IMR-90 (cell line): ENCODE results near the gene SLC9A6. TPM values are rescaled to one million over a fixed set of nuclear protein-coding genes. Genes with fewer than 3 reads are reported as not detected.

ENCODE experiments used
- ATAC-seq: fragments of 200-7000 bp; cut with Tn5 transposase; 2 replicates; pipeline ENCODE4 v1.9.1; 2020; ENCODE audit warnings: low read depth, mild to moderate bottlenecking, moderate library complexity
- BruUV-seq: library from RNA; stranded (reverse); fragments of 400-500 nt; replicated peaks from 2 replicates; lab custom pipeline; 2021; lab: Mats Ljungman, UMichigan
- CTCF ChIA-PET: fragments of 300-600 bp; formaldehyde crosslinking; extraction: SDS; loops from one replicate; lab custom pipeline; 2021; ENCODE audit warnings: antibody characterized with exemption; lab: Yijun Ruan, JAX
- POLR2A ChIA-PET: fragments of 300-600 bp; sonication (Branson Sonifier 250); formaldehyde crosslinking; loops from one replicate; lab custom pipeline; 2022; ENCODE audit warnings: antibody characterized with exemption; ENCODE audit not compliant: unreplicated experiment; lab: Charles Lee
- DNase-seq: peaks from one replicate; pipeline ENCODE4 v3.0.0; 2013
- H2AFZ ChIP-seq: replicated peaks from 2 replicates; pipeline ENCODE3; 2013; ENCODE audit warnings: low read length, mild to moderate bottlenecking; ENCODE audit not compliant: poor library complexity
- H2AK5ac ChIP-seq: 2 replicates; pipeline ENCODE4 v1.6.1; 2013; ENCODE audit warnings: low read depth, low read length, inconsistent platforms
- H2AK9ac ChIP-seq: replicated peaks from 2 replicates; pipeline ENCODE3; 2013; ENCODE audit warnings: mild to moderate bottlenecking, low read depth, low read length, moderate library complexity; ENCODE audit not compliant: poor library complexity
- H2BK120ac ChIP-seq: 2 replicates; pipeline ENCODE4 v1.6.1; 2013; ENCODE audit warnings: low read depth, low read length, inconsistent platforms
- H2BK15ac ChIP-seq: 3 replicates; pipeline ENCODE4 v1.6.1; 2013; ENCODE audit warnings: low read depth, low read length, inconsistent platforms
- H2BK20ac ChIP-seq: 2 replicates; pipeline ENCODE4 v1.6.1; 2013; ENCODE audit warnings: low read depth, mild to moderate bottlenecking, inconsistent platforms, low read length, moderate library complexity
- H2BK5ac ChIP-seq: 2 replicates; pipeline ENCODE4 v1.6.1; 2013; ENCODE audit warnings: mild to moderate bottlenecking, low read depth, low read length, inconsistent platforms; ENCODE audit not compliant: poor library complexity, severe bottlenecking
- H3K14ac ChIP-seq: replicated peaks from 2 replicates; pipeline ENCODE4 v1.6.1; 2013; ENCODE audit warnings: low read depth, low read length, inconsistent platforms
- H3K18ac ChIP-seq: 2 replicates; pipeline ENCODE4 v1.6.1; 2013; ENCODE audit warnings: low read depth, low read length, control low read depth
- H3K23ac ChIP-seq: 2 replicates; pipeline ENCODE4 v1.6.1; 2013; ENCODE audit warnings: low read depth, low read length, inconsistent platforms
- H3K27ac ChIP-seq: 2 replicates; pipeline ENCODE4 v1.5.1; 2013; ENCODE audit warnings: mild to moderate bottlenecking, control low read depth, low read length; ENCODE audit not compliant: insufficient read depth
- H3K27me3 ChIP-seq: 2 replicates; pipeline ENCODE4 v1.6.1; 2013; ENCODE audit warnings: low read length; ENCODE audit not compliant: control insufficient read depth, insufficient read depth
- H3K36me3 ChIP-seq: 2 replicates; pipeline ENCODE4 v1.6.1; 2013; ENCODE audit warnings: low read length, mixed read lengths; ENCODE audit not compliant: control insufficient read depth, insufficient read depth
- H3K4ac ChIP-seq: 2 replicates; pipeline ENCODE4 v1.6.1; 2013; ENCODE audit warnings: low read depth, low read length, inconsistent platforms
- H3K4me1 ChIP-seq: 2 replicates; pipeline ENCODE4 v1.6.1; 2013; ENCODE audit warnings: low read length, mixed read lengths; ENCODE audit not compliant: control insufficient read depth, insufficient read depth
- H3K4me2 ChIP-seq: 2 replicates; pipeline ENCODE4 v1.6.1; 2013; ENCODE audit warnings: low read depth, mild to moderate bottlenecking, control low read depth, low read length, moderate library complexity
- H3K4me3 ChIP-seq: 2 replicates; pipeline ENCODE4 v1.5.1; 2013; ENCODE audit warnings: low read depth, mild to moderate bottlenecking, control low read depth, low read length, moderate library complexity; ENCODE audit not compliant: insufficient read depth
- H3K56ac ChIP-seq: 2 replicates; pipeline ENCODE4 v1.6.1; 2013; ENCODE audit warnings: low read length, inconsistent platforms; ENCODE audit not compliant: insufficient read depth; ENCODE audit errors: extremely low read depth
- H3K79me1 ChIP-seq, 2 experiments: 2 replicates each; pipeline ENCODE4 v1.6.1; 2013; ENCODE audit warnings: low read length in 2 of 2, inconsistent platforms in 1 of 2, low read depth in 1 of 2
- H3K9ac ChIP-seq: 2 replicates; pipeline ENCODE4 v1.6.1; 2013; ENCODE audit warnings: low read depth, low read length, control low read depth
- H3K9me1 ChIP-seq: 2 replicates; pipeline ENCODE4 v1.6.1; 2013; ENCODE audit warnings: low read length, inconsistent platforms; ENCODE audit not compliant: insufficient read depth
- H3K9me3 ChIP-seq: 2 replicates; pipeline ENCODE4 v1.6.1; 2013; ENCODE audit warnings: low read length; ENCODE audit not compliant: control insufficient read depth, insufficient read depth
- H4K20me1 ChIP-seq: 2 replicates; pipeline ENCODE4 v1.6.1; 2013; ENCODE audit warnings: low read length, inconsistent platforms; ENCODE audit not compliant: insufficient read depth
- H4K5ac ChIP-seq: 2 replicates; pipeline ENCODE4 v1.6.1; 2013; ENCODE audit warnings: mild to moderate bottlenecking, low read depth, low read length, control low read depth
- H4K8ac ChIP-seq, 2 experiments: 2 replicates each; pipeline ENCODE4 v1.6.1; 2013; ENCODE audit warnings: low read depth in 2 of 2, low read length in 2 of 2, control low read depth in 1 of 2, inconsistent platforms in 1 of 2
- H4K91ac ChIP-seq: 2 replicates; pipeline ENCODE4 v1.6.1; 2013; ENCODE audit warnings: low read depth, low read length, inconsistent platforms; ENCODE audit not compliant: insufficient read depth
- BHLHE40 ChIP-seq: fragments of 150-350 bp; IDR thresholded peaks from 2 replicates; pipeline ENCODE4 v1.6.1; 2016; ENCODE audit warnings: mild to moderate bottlenecking, low read depth, low read length
- CEBPB ChIP-seq: IDR thresholded peaks from 2 replicates; pipeline ENCODE4 v1.6.1; 2012; ENCODE audit warnings: low read depth, low read length, improper control_type of control experiment
- CHD1 ChIP-seq: IDR thresholded peaks from 2 replicates; pipeline ENCODE4 v1.6.1; 2012; ENCODE audit warnings: low read depth, low read length, improper control_type of control experiment
- CTCF ChIP-seq: conservative IDR thresholded peaks from 2 replicates; pipeline ENCODE4 v1.5.1; 2012; ENCODE audit warnings: mild to moderate bottlenecking, low read depth, low read length, improper control_type of control experiment
- ELK1 ChIP-seq: fragments of 150-350 bp; IDR thresholded peaks from 2 replicates; pipeline ENCODE4 v1.6.1; 2016; ENCODE audit warnings: low read depth, mild to moderate bottlenecking, low read length, moderate library complexity, borderline replicate concordance
- FOS ChIP-seq: fragments of 150-350 bp; IDR thresholded peaks from 2 replicates; pipeline ENCODE4 v1.6.1; 2016; ENCODE audit warnings: low read depth, low read length
- MAZ ChIP-seq: IDR thresholded peaks from 2 replicates; pipeline ENCODE4 v1.6.1; 2012; ENCODE audit warnings: low read depth, mild to moderate bottlenecking, low read length, improper control_type of control experiment, moderate library complexity, borderline replicate concordance
- MXI1 ChIP-seq: IDR thresholded peaks from 2 replicates; pipeline ENCODE4 v1.6.1; 2012; ENCODE audit warnings: low read depth, mild to moderate bottlenecking, low read length, moderate library complexity, borderline replicate concordance
- NFE2L2 ChIP-seq: fragments of 150-350 bp; IDR thresholded peaks from 2 replicates; pipeline ENCODE4 v1.6.1; 2016; ENCODE audit warnings: low read depth, mild to moderate bottlenecking, low read length
- POLR2A ChIP-seq: IDR thresholded peaks from 2 replicates; pipeline ENCODE4 v1.6.1; 2012; ENCODE audit warnings: mild to moderate bottlenecking, low read depth, low read length
- RAD21 ChIP-seq: IDR thresholded peaks from 2 replicates; pipeline ENCODE4 v1.6.1; 2012; ENCODE audit warnings: low read length, improper control_type of control experiment
- RCOR1 ChIP-seq: IDR thresholded peaks from 2 replicates; pipeline ENCODE4 v1.6.1; 2012; ENCODE audit warnings: mild to moderate bottlenecking, low read length, improper control_type of control experiment; ENCODE audit not compliant: insufficient replicate concordance
- RFX5 ChIP-seq: IDR thresholded peaks from 2 replicates; pipeline ENCODE4 v1.8.0; 2012; ENCODE audit warnings: low read depth, mild to moderate bottlenecking, low read length, moderate library complexity
- USF2 ChIP-seq: fragments of 150-350 bp; IDR thresholded peaks from 2 replicates; pipeline ENCODE4 v1.6.1; 2017; ENCODE audit warnings: mild to moderate bottlenecking, antibody characterized with exemption, low read length, low read depth
- WGBS, 2 experiments: methylation state at CpG; one replicate each; pipeline versions ENCODE4 v1.1.5 to v1.1.7; 2013; ENCODE audit warnings: missing lambda C conversion rate in 2 of 2; ENCODE audit not compliant: insufficient read length in 1 of 2; ENCODE audit errors: extremely low coverage in 2 of 2; 5-methylcytosine and 5-hydroxymethylcytosine counted together
- dilution Hi-C: fragments of 300-500 bp; cut with HindIII; formaldehyde crosslinking; loops from one replicate; pipeline ENCODE4 v1.14.3; 2018; ENCODE audit warnings: low sequenced_read_pairs; ENCODE audit not compliant: unreplicated experiment
- in situ Hi-C: fragments of 300-500 bp; cut with MboI; formaldehyde crosslinking; loops from 3 replicates; pipeline ENCODE4 v1.14.3; 2019; ENCODE audit warnings: low sequenced_read_pairs, inconsistent platforms, mixed read lengths
- intact Hi-C: fragments of 100-400 bp; cut with micrococcal nuclease; formaldehyde crosslinking; loops from 2 replicates; pipeline ENCODE4 v1.10.0; 2022
- polyA plus RNA-seq, 3 experiments: library from polyadenylated mRNA; depleted of rRNA; stranded (reverse); fragments of >200 nt; gene quantifications; 2 replicates each; pipeline ENCODE4 v1.2.3, GENCODE V29; 2012; ENCODE audit warnings: low replicate concordance in 1 of 3
- total RNA-seq: library from RNA; depleted of rRNA; stranded (reverse); fragments of >200 nt; gene quantifications from 2 replicates; pipeline ENCODE4 v1.2.3, GENCODE V29; 2012

SLC9A6 gene
- total and polyA plus RNA-seq, 2 of the 4 experiments (the other 2 are of a cell fraction) = 6.9 to 19.0 TPM

- in situ Hi-C loops = no loop called here
- peak within 1 kb of the TSS; percentile 83 for H2BK5ac ChIP-seq
- no peaks in the 10 kb centered on the region for H3K4me1 ChIP-seq
- BruUV-seq = TSS peak; percentile 40
- peak within 1 kb of the TSS; percentile 83 to 91 for H4K8ac ChIP-seq
- H3K9me1 ChIP-seq = no peaks in the 10 kb centered on the region
- H3K56ac ChIP-seq = peak within 1 kb of the TSS; percentile 91
- peak within 1 kb of the TSS; percentile 77 for H3K4me2 ChIP-seq
- peak within 1 kb of the TSS; percentile 69 for H3K14ac ChIP-seq
- no peaks in the 10 kb centered on the region for H3K36me3 ChIP-seq
- H2AK9ac ChIP-seq = peak within 1 kb of the TSS; percentile 68
- H4K5ac ChIP-seq = peak within 1 kb of the TSS; percentile 86
- peak within 1 kb of the TSS; percentile 76; the same call in 1 of the 3 replicates for H2BK15ac ChIP-seq
- H3K18ac ChIP-seq = peak within 1 kb of the TSS; percentile 95
- peak within 1 kb of the TSS; percentile 89 for H2AFZ ChIP-seq
- POLR2A ChIA-PET = no interaction called here
- CTCF ChIA-PET = interaction anchor here (0.7 kb wide), 1 partner anchor 14 kb away, joined by 4 read pairs; no protein-coding TSS in a partner anchor
- H3K4me3 ChIP-seq = peak within 1 kb of the TSS; percentile 94
- peaks cover 4 to 7% of the 10 kb centered on the region in 2 experiments; a peak in 1 of 4 replicates for H3K79me1 ChIP-seq
- peak within 1 kb of the TSS; percentile 81 for H2BK120ac ChIP-seq
- peak within 1 kb of the TSS; percentile 63 for H3K23ac ChIP-seq
- ATAC-seq (peak; percentile 73), DNase-seq (peak; percentile 77)
- 0 out of 2 replicates have a peak, but pooled peaks cover 5% of the 10 kb centered on the region for H4K20me1 ChIP-seq
- H3K27me3 ChIP-seq = no peaks in the 10 kb centered on the region
- intact Hi-C loops = no loop called here
- dilution Hi-C loops = no loop called here
- H3K27ac ChIP-seq = peak within 1 kb of the TSS; percentile 100
- H4K91ac ChIP-seq = peak within 1 kb of the TSS; percentile 83
- no peaks in the 10 kb centered on the region for H3K9me3 ChIP-seq
- 45% methylated on average over 24 of the region's 65 CpGs; no CpG with 5 or more reads in 1 of the 2 experiments for WGBS, 2 experiments
- H2BK20ac ChIP-seq = no peak within 1 kb of the TSS; the same call in 1 of the 2 replicates
- H3K4ac ChIP-seq = peak within 1 kb of the TSS; percentile 68
- no peak within 1 kb of the TSS for H2AK5ac ChIP-seq
- peak within 1 kb of the TSS; percentile 94 for H3K9ac ChIP-seq
- TF ChIP-seq RFX5 (no peak), ELK1 (no peak), MAZ (peak; percentile 61; the same call in 1 of the 2 replicates), BHLHE40 (no peak), FOS (no peak), CEBPB (no peak), POLR2A (peak; percentile 56; the same call in 1 of the 2 replicates), CTCF (0 out of 2 replicates have a peak, but pooled peaks have one; percentile 2), NFE2L2 (no peak), USF2 (no peak), CHD1 (0 out of 2 replicates have a peak, but pooled peaks have one; percentile 42), MXI1 (no peak), RCOR1 (no peak), RAD21 (no peak)
These were observed 11.5 kb upstream of the SLC9A6 start, which contains the start of gene MMGT1 for GRCh38 chrX:135973548-135974278. Gene MMGT1 (minus strand): TSS chrX:135973988. CDS start chrX:135973675, 313 bp downstream.
